Adrenal gland (tissue), 12 donors: ENCODE results near the gene ENOX1. TPM values are rescaled to one million over a fixed set of nuclear protein-coding genes. Genes with fewer than 3 reads are reported as not detected.

Source experiments
- DNase-seq, 7 donors: peaks; one replicate each; pipeline ENCODE4 v3.0.0-alpha.2; 2019 to 2020
- H3K27ac ChIP-seq, 5 donors: fragments of 200-600 bp; sonication (generic) in 4 of 5; 1 replicate in 3 of 5; 2 replicates in 2 of 5; pipeline versions ENCODE4 v1.5.1 to v1.8.0; 2016 to 2020; ENCODE audit warnings: mild to moderate bottlenecking in 1 of 5
- H3K27me3 ChIP-seq: fragments of 200-600 bp; 2 replicates; pipeline ENCODE4 v1.8.0; 2021
- H3K36me3 ChIP-seq, 2 donors: fragments of 200-600 bp; replicated peaks in 1 of 2; 1 replicate in 1 of 2; 2 replicates in 1 of 2; pipeline versions ENCODE4 v1.5.1 to v1.8.0; 2018 to 2022
- H3K4me1 ChIP-seq, 2 donors: fragments of 200-600 bp; replicated peaks in 1 of 2; 1 replicate in 1 of 2; 2 replicates in 1 of 2; pipeline versions ENCODE4 v1.5.1 to v1.8.0; 2018 to 2021
- H3K4me3 ChIP-seq, 4 donors: fragments of 200-600 bp; sonication (generic) in 3 of 4; one replicate each; pipeline ENCODE4 v1.5.1; 2016 to 2018
- H3K9me3 ChIP-seq, 3 donors: fragments of 200-600 bp; sonication (generic) in 1 of 3; replicated peaks in 1 of 3; 1 replicate in 2 of 3; 2 replicates in 1 of 3; pipeline versions ENCODE4 v1.5.1 to v1.8.0; 2016 to 2021
- POLR2A ChIP-seq, 2 donors: fragments of 450-650 bp; IDR thresholded peaks; one replicate each; pipeline ENCODE4 v1.6.1; 2017; ENCODE audit warnings: antibody characterized with exemption in 2 of 2, mild to moderate bottlenecking in 2 of 2, moderate library complexity in 1 of 2
- WGBS, 4 donors: extraction: QIAGEN DNeasy Blood & Tissue Kit in 2 of 4; methylation state at CpG; one replicate each; pipeline versions ENCODE4 v1.1.5 to v1.1.7; 2013 to 2017; 5-methylcytosine and 5-hydroxymethylcytosine counted together
- intact Hi-C, 2 donors: fragments of 100-400 bp; cut with DNase I; formaldehyde crosslinking; loops; one replicate each; pipeline versions ENCODE4 v1.14.1 to v1.15.0; 2022 to 2023
- polyA plus RNA-seq, 3 donors: library from polyadenylated mRNA; stranded (reverse); fragments of 200-250 nt in 2 of 3; fragments of 350-450 nt in 1 of 3; fragmentation: Illumina TruSeq in 1 of 3; extraction: RNeasy Lipid Tissue Mini Kit (QIAGEN cat#74804) in 1 of 3; gene quantifications; one replicate each; pipeline ENCODE4 v1.2.3, GENCODE V29; 2013 to 2014
- total RNA-seq, 9 donors: library from RNA; depleted of rRNA in 4 of 9; stranded (reverse); fragments of >200 nt in 4 of 9; fragments of 120-200 nt in 1 of 9; fragmentation: NEBNext Ultra II Directional in 1 of 9; extraction: Animal tissue kit (Norgen Biotek cat#: 25700) in 1 of 9; gene quantifications; one replicate each; pipeline versions ENCODE4 v1.1.0 to v1.2.4, GENCODE V29; 2013 to 2023
- TF ChIP-seq, protein P1 (sequence below), 6 experiments: fragments of 450-650 bp in 4 of 6; fragments of 200-600 bp in 2 of 6; sonication (generic) in 1 of 6; IDR thresholded peaks; 1 replicate in 5 of 6; 2 replicates in 1 of 6; pipeline versions ENCODE4 v1.5.1 to v1.8.0; 2016 to 2021; ENCODE audit warnings: antibody characterized with exemption in 6 of 6, mild to moderate bottlenecking in 2 of 6, moderate library complexity in 1 of 6
- donor health status: healthy with polysubstance abuse.
- donor health status: Bipolar disorder and iron deficiency.
- donor health status: DM: yes; HTN: yes; CAD: no.
- donor health status: DM: no; HTN: no; CAD: no.
- donor health status: DM: no; HTN: no; CAD: no.
- donor health status: DM: yes; HTN: yes; CAD: no.

ENOX1 gene
- total and polyA plus RNA-seq, 12 donors = 0.25 to 5.8 (median 1.6) TPM

DNA sequence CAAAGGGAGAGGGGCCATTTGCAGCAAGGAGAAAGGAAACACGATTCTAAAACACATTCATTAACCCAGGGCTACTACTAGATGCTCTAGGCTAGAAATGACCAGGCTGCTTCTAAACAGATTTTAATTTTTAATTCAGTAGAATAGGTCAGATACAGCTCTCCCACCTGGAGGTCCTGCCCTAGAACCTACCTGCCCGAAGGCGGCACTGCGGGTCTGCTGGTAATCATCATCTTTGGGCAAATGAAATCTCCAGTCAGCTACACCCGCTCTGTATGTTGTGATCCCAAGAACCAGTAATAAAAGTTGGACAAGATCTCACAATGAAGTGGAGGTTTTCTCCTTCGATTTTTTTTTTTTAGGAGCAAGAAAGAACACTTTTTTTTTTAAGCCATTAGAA lies 345.3 kb downstream of the ENOX1 start:
- Histone ChIP-seq H3K27me3 (peaks cover 3% of the 10 kb centered on the region), H3K9me3 (no peaks in the 10 kb centered on the region), H3K27ac (no peak overlapping the region), H3K4me1 (no peaks in the 10 kb centered on the region), H3K4me3 (no peak overlapping the region), H3K36me3 (no peaks in the 10 kb centered on the region)
- TF ChIP-seq, protein P1, sequence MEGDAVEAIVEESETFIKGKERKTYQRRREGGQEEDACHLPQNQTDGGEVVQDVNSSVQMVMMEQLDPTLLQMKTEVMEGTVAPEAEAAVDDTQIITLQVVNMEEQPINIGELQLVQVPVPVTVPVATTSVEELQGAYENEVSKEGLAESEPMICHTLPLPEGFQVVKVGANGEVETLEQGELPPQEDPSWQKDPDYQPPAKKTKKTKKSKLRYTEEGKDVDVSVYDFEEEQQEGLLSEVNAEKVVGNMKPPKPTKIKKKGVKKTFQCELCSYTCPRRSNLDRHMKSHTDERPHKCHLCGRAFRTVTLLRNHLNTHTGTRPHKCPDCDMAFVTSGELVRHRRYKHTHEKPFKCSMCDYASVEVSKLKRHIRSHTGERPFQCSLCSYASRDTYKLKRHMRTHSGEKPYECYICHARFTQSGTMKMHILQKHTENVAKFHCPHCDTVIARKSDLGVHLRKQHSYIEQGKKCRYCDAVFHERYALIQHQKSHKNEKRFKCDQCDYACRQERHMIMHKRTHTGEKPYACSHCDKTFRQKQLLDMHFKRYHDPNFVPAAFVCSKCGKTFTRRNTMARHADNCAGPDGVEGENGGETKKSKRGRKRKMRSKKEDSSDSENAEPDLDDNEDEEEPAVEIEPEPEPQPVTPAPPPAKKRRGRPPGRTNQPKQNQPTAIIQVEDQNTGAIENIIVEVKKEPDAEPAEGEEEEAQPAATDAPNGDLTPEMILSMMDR (IDR thresholded peaks at IDR 0.05) = no peak
- no peak for TF ChIP-seq POLR2A (IDR thresholded peaks at IDR 0.05)
- DNase-seq = peak in 1 of 7 donors; percentile 66
- WGBS, 4 donors = 68 to 78% (median 71%) methylated on average over 5 to 6 of the region's 6 CpGs
- intact Hi-C loops = no loop called here

DNA sequence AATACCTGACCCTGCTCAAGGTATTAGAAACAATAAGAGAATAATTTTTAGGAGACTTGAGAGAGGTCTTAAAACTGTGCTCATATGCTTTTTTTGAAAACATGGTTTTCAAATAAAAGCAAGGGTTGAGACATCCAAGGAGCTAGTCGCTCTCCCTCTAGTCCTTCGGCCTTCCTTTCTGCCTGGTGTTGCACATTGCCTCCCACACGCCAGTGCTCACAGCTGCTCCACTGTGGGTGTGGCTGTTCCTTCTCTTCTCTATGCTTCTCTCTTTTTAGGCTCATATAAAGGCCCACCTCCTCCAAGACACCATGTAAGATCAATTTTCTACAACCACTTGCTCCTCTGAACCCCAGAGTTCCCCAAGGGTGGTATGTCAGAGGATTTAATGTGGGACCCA lies 352.6 kb downstream of the ENOX1 start:
- Histone ChIP-seq H3K27me3 (no peaks in the 10 kb centered on the region), H3K4me1 (no peaks in the 10 kb centered on the region), H3K9me3 (no peaks in the 10 kb centered on the region), H3K4me3 (no peak overlapping the region), H3K27ac (no peak overlapping the region), H3K36me3 (no peaks in the 10 kb centered on the region)
- WGBS, 4 donors = 85 to 91% (median 89%) methylated on average over 3 of the region's 3 CpGs
- intact Hi-C loops = no loop called here
- no peak for TF ChIP-seq POLR2A (IDR thresholded peaks at IDR 0.05)
- TF ChIP-seq, protein P1 (IDR thresholded peaks at IDR 0.05) = no peak
- DNase-seq = no peak

DNA sequence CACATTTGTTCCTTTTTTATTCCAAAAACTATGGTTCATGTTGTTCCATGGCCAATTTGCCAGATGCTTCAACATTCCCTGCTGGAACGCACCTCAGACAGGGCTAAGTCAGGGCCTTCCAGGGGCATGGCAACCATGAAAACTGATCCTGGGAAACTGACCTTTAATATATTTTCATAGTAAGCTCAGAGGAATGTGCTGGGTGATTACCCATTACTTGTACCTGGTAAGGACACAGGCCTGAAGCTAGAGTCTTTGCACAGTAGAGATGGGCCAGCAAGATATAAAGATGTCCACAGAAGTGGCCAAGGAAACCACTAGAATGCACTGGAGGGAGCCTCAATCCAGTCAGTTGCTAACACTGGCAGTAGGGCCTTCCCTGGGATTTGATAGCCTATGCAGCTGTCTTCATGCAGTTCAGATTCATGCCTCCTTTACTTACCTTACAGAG lies 353.1 kb downstream of the ENOX1 start:
- TF ChIP-seq, protein P1 (IDR thresholded peaks at IDR 0.05) = no peak
- no peak for TF ChIP-seq POLR2A (IDR thresholded peaks at IDR 0.05)
- Histone ChIP-seq H3K36me3 (no peaks in the 10 kb centered on the region), H3K27ac (no peak overlapping the region), H3K4me1 (no peaks in the 10 kb centered on the region), H3K9me3 (no peaks in the 10 kb centered on the region), H3K27me3 (no peaks in the 10 kb centered on the region), H3K4me3 (no peak overlapping the region)
- intact Hi-C loops = no loop called here
- 81 to 95% (median 86%) methylated on average over 1 of the region's 1 CpG for WGBS, 4 donors
- no peak for DNase-seq

DNA sequence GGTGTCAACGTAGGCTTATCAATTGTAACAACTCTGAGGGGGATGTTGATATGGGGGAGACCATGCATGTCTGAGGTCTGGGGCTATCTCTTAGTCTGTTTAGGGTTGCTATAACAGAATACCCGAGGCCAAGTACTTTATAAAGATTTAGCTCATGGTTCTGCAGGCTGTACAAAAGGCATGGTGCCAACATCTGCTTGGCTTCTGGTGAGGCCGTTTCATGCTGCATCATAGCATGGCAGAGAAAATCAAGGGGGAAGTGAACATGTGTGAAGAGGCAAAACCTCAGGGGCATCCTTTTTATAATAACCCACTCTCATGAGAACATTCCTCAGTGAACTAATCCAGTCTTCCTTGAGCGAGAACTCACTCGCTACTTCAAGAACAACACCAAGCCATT lies 353.8 kb downstream of the ENOX1 start:
- 73 to 87% (median 81%) methylated on average over 5 of the region's 5 CpGs for WGBS, 4 donors
- Histone ChIP-seq H3K36me3 (no peaks in the 10 kb centered on the region), H3K4me1 (no peaks in the 10 kb centered on the region), H3K27ac (no peak overlapping the region), H3K27me3 (no peaks in the 10 kb centered on the region), H3K4me3 (no peak overlapping the region), H3K9me3 (no peaks in the 10 kb centered on the region)
- DNase-seq = no peak
- no peak for TF ChIP-seq POLR2A (IDR thresholded peaks at IDR 0.05)
- TF ChIP-seq, protein P1 (IDR thresholded peaks at IDR 0.05) = no peak
- intact Hi-C loops = no loop called here
